GM21529 (cell line): ENCODE measurements around the gene PRKCD.

Experiments
- ATAC-seq: cut with Tn5 transposase; IDR thresholded peaks from one replicate; pipeline ENCODE4 v1.9.1; 2021; ENCODE audit not compliant: unreplicated experiment

The PRKCD gene

DNA sequence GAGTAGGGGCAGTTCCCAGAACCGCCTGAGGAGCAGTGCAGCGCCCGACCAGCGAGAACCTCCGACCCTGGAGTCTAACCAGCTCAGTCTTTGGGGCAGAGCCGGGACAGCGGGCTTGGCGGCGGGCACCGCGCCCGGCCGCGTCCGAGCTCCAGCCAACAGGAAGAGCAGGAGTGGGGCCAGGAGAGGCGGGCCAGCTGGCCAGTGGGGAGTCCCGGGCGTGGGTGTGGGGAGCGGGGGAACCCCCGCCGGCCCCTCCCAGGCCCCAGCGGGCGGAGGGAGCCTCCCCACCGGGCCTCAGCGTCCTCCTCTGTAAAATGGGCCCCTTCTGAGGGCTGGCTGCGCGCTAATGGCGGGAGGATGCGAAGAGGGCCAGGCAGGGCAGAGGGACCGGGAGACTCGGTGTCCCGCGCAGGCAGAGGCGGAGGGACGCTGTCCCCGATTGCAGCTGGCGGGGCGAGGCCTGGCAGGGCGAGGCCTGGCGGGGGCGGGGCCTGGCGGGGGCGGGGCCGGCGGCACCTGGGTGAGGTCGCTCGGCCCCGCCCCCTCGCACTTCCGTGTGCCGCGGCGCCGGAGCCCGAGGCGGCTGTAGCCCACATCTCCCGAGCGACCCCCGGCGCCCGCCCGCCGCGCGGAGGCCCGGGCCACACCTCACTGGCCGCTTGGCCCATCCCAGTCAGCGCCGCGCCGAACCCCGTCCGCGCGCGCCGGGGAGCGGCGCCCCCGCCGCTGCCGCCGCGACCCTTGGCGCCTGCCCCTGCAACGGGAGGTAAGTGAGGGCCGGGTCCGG, at the start of gene PRKCD:
Gene PRKCD (plus strand): TSS at position 550 of the 790 bp plus-strand sequence. CDS start 17,214 bp downstream, outside the sequence.
- peak; percentile 50 for ATAC-seq

DNA sequence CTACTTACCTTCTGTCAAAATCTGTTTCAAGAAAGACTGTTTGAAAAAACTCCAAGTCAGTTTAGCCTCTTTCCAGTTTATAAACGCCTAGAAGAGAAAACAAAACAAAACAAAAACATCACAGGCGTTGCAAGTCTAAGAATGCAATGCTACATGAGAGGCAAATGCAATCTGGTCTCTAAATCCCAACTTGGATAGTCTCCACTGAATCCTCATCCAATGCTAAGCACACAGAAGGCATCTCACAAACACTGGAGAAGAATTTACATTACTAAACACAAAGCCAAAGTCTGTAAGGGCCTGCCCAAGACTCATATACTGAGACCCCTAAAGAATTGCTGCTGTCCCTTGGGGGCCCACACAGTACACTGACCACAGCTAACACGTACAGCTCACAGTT, 49.2 kb upstream of the PRKCD start:
- no peak for ATAC-seq

DNA sequence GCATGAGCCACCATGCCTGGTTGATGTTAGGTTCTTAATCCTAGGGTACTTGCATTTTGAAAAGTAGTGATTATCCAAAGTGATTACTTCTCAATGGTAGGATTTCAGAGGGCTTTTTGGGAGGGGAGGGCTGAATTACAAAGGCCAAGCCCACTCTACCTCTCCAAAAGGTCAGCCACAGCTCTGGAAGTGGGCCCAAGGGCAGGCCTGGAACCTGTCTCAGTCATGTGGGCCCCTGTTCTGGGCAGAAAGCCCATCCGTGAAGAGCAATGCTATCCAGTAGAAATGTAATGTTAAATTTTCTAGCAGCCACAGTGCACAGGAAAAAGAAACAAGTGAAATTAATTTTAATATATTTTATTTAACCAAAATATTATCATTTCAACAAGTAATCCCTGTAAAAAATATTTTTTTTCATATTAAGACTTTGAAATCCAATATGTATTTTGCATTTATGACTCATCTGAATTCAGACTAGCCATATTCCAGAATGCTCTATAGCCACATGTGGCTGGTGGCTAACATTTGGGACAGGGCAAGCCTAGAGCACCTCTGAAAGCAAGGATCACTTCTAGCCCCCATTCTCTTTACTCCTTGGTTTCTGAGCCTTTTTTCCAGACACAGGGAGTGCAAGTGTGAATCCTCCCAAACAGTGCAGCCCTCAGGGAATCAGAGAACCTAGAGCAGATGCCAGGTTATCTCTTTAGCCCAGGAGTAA, 47.6 kb upstream of the PRKCD start:
- peak; percentile 10 for ATAC-seq

DNA sequence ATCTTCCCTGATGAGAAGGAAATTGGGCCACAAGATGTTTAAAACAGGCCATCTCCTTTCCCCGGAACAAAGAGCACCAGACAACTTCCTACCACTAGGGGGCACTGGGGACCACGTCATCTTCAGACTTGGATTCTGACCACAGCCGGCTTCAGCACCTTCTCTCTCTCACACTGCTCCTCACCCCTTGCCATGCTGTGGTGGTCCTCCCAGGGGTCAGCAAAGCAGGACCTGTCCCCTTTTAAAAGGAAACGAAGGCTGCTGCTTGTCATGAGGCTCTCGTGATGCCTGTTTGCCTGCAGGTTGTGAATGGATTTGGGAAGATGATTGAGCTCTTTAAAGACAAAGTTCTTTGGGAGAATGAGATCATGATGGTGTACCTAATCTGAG, 47.0 kb upstream of the PRKCD start:
- peak; percentile 80 for ATAC-seq

DNA sequence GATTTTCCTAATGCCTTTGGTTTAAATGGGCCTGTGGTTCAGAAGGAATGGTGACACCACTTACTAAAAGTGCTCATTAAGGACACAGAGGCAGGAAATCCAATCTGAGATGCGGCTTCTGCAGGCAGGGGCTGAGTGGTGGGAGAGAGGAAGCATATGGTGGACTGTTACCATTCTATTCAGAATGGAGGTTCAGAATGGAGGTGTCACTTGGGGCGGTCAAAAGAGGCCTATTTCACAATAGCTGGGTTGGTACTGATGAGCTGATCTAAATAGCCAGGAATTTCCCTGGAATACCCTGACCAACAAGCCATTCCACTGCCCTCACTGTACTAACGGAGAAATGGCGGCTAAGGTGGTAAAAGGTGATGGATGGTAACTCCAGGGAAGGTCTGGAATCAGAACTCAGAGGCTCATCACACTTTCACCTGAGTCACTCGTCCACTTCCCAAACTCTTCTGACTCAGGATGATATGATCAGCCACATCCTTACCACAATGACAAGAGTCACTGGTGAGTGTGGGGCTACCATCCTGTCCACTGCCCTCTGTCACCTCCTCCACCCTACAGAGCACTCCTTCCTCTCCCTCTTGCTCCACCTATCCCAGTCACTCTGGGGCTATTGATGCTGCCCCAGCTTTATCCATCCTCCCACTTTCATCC, 46.5 kb upstream of the PRKCD start:
- ATAC-seq, result no peak

DNA sequence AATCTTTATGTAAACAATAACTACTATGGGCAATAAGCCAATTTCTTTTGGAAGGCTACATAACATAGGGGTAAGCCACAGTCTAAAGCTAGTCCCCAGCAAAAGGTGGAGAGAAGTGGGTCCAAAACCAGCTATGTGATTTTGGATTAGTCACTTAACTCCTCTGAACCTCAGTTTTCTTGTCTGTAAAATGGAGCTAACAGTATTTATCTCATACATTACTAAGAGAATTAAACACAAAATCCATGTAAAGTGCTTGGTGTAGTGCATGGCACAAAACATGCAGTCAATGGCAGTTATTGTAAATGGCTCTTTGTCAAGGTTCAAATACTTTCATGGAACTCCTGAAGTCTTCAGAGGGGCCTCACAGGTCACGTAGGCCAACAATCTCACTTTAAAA, 44.1 kb upstream of the PRKCD start:
- ATAC-seq, result no peak

DNA sequence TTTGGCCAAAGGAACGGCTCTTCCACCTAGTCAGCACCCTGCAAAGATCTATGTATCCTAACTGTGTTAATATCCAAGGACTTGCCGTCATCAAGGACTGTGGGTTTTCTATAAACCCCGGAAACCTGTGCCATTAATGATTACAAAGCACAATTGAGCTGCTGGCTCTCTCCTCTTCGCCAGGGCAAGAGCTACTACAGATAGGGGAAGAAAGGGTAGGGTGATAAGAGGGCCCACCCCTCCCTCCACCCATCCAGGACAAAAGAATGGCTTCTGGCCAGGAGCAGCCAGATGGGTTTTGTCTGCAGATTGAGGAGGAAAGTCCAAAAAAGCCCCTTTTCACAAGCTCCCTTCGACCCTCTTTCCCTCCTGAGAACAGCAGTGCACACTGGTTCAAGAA, 40.7 kb upstream of the PRKCD start:
- no peak for ATAC-seq

DNA sequence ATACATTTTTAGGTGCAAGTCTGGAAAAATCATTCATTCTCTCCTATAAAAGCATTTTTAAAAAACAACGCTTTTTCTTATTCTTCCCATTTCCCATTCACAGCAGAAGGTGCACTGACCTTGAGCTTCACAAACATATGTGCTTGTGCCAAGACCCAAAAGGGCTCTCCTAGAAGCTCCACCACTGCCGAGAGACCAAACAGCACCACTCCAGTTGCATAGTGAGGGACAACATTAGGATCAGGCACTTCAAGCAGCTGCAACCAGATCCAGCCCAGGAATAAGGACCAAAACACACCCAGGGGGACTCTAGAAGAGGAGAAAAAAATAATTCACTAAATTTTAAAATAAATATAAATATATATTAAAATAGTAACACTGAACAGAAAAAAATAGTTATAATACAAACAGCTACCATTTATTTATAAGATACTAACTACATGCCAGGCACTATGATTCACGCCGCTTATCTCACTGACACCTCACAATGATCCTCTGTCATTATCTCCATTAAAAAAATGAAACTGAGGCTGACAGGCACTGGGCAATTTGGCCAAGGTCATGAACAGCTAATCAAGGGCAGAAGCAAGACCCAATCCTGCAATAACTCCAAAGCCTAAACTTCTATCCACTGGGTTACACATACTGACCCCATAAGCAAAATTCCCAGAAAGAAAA, 38.6 kb upstream of the PRKCD start:
- no peak for ATAC-seq

DNA sequence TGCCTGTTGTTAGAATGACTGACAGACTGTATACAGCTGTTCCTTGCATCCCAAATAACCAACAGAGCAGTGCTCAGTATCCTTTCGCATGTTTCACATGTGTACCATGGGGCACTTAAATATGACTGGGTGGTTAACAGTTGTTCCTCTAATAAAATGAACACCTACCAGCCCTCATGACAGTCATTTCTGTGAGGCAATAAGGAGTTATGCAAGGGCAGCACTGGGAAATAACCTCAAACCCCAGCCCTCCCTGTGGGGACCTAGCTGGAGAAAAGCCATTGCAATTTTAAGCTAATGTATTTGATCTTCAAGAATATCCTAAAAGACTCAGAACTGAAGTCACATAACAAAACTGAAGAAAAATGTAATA, 38.1 kb upstream of the PRKCD start:
- no peak for ATAC-seq

DNA sequence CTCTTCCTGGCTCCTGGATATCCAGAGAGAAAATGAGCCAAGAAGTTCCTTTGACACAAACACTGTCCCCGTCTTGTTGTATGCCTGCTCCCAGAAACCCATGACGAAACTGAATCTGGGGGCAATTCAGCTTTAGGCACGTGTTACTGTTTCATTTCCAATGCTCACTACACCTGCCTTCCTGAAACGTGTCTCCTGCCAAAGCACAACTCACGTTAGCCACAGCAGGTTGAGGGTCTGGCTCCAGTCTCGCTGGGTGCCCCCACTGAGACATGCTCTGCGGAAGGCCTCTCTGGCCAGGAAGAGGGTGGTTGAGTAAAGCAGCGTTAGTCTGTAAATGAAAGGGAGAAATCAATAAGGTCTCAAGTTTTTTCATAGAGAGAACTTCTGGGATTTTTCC, 37.5 kb upstream of the PRKCD start:
- ATAC-seq, result no peak

DNA sequence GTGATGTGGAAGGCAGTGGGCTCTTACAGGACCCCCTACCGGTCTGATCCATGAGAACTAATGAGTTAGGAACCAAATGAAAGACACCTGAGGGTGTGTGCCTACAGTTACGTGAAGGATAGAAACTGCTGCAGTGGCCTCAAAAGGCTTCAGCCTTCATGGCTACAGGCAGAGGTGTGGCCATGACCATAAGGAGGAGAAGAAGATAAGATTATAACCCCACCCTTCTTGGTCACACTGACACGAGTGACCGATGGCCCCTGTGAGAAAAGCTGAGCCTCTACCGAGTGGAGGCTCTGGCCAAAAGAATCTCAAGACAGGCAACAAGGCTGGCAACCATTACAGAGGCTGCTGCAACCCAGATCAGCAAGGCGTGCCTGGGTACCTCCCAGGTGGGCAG, 37.1 kb upstream of the PRKCD start:
- no peak for ATAC-seq

DNA sequence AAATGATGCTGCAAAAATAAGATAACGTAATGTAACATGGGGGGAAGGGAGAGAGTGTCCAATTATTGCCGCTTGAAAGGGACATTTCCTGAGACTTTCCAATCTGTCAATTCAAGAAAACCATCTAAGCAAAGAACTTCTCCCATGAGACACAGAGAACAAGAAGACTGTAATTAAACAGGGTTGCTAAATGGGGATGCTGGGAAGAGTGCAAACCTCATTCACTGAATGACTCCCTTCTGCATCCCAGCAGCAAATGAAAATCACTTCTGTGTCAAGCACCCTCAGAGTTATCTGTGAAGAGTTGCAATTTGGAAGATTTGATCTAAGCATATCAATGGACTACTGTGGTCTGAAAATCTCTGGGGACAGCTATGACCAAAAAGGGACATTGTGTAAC, 34.4 kb upstream of the PRKCD start:
- ATAC-seq, result no peak

DNA sequence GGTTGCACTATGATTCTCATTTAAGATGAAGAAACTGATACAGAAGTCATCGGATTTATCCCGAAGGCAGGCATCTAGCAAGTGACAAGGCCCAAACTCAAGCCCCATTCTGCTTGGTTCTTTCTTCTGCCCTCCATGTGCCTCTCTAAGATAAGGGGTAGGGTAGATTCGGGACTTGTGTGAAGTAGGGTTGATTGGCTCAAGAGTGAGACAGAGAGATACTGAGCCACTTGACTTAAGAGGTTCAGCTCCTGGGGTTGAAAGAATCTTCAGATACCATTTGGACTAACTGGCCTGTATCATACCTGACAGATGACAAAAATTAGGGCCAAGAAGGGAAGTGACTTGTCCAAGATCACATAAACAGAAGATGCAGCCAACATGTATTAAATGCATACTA, 31.7 kb upstream of the PRKCD start:
- ATAC-seq, result no peak

DNA sequence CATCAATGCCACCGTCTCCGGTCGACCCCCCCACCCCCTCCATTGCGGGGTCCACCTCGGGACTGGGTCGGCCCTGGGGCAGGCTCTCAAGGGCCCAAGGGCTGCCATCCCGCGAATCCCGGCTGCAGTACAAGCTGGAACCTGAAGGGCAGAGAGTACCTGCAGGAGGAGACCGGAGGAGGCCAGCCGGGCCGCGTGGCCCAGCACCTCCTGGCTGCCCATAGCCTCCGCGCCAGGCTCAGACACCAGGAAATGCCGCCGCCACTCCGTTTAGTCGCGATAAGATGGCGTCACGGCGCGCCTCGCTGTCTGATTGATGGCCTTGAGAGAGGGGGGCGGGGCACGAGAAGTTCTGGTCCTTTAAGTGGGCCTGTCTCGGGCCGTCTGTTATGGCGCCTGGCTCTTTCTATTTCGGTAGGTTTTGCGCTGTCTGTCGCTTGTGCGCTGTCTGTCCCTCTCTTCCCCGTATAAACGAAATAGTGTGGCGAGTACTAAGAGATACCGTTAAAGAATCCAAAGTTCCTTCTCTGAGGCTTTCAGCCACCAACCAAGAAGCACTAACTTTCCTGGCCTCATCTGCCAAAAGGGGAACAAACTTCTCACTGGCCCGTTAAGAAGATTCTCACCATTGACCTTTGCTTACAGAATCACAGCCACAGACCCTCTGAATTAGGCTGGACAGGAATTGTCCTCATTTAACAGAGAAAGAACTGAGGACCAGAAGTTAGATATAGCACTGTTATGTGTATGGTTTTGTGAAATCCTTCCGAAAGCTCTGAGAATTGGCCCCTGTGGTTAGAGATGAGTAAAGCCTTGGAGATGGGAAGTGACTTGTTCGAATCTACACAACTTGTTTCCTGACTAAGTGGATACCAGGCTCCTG, 30.6 kb upstream of the PRKCD start, which contains the start of gene RFT1:
Gene RFT1 (minus strand): TSS at position 257 of the 883 bp plus-strand sequence. CDS start 35 bp downstream, at position 222.
- peak; percentile 86 for ATAC-seq

DNA sequence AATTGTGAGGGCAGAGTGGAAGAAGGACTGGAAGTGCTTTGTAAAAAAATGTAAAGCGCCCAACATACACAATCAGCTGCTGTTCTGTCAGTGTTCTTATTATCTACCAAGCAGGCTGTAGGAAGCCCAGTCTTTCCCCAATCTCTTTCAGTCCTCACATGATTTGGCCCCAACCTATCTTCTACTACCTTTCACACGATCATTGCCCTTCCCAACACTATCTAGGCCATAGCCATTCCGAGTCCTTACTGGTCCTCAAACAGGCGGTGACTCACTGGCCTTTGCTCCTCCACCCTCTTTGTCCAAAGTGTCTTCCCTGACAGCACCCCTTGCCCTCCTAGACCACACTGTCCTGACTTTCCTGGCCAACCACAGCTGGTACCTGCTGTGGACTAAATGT, 29.9 kb upstream of the PRKCD start:
- no peak for ATAC-seq

DNA sequence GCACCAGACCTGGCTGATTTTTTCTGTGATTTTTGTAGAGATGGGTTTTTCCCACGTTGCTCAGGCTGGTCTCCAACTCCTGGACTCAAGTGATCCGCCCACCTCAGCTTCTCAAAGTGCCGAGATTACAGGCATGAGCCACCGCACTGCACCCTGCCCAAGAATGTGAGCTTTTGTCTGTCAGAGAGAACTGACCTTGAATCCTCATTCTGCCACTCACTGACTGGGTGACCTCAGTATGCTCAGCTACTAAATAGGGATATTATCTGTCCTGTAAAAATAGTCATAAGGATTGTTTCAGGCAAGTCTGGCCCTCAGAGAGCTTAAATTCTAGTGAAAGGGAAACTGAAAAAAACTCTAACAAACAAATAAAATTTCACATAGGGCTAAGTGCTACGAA, 28.7 kb upstream of the PRKCD start:
- no peak for ATAC-seq

DNA sequence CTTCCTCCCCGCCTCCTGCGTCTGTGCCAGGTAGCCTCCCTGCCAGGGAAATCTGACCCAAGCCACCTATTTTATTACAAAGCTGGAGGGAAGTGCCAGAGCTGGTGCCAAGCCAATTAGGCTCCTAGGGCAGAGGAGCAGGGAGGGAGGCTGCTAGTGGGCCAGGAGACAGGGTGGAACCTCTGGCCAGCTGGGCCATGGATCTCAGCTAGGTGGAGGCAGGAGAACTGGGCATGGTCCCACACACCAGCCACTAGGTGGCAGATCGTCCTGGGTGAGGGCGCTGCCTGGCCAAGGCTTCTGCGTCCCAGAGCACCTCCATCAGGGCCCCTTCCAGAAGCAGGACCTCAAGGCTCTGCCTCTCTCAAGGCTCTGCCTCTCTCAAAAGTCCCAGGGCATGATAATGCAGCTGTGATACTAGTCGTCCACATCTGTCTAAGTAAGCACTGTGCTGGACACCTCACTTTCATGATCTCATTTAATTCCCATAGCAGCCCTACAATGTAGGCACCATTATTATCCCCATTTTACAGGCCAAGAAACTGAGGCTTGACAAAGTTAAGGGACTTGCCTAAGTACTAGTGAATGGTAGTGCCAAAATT, 26.3 kb upstream of the PRKCD start:
- ATAC-seq, result peak; percentile 60

DNA sequence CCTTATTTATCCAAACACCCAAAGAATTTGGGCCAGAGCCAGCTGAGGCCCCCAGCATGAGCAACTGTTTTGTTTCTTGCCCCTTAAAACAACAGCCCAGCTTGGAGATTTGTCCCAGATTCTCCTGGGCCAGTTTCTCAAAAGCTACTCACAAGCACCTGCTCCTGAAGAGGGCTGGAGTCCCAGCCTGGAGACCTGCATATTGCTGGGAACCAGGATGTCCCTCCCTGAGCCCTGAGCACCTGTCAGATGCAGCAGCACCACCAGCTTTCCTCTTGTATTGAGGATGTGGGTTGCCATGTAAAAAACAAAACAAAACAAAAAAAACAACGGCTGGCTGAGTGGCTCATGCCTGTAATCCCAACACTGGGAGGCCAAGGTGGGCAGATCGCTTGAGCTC, 23.8 kb upstream of the PRKCD start:
- ATAC-seq, result no peak

DNA sequence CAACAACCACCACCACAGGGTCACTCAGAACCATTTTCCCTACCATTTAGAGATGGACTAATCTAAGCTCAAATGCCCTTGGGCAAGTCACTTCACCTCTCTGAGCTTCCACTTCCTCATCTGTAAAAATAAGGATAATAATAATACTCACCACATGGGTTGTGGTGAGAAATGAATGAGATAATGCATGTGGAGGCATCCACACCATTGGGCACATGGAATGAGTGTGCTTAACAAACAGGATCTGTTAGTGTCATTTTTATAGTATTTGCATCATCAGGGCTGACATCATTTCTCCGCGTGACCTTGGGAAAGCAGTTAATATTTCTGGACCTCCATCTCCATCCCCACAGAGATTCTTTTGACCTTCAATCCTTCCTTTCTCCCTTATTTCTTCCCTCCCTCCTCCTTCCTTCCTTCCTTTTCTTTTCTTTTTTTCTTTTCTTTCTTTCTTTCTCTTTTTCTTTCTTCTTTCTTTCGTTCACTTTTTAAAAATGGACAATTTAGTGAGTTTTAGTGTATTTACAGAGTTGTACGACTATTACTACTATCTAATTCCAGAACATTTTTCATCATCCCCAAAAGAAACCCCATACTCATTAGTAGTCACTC, 23.1 kb upstream of the PRKCD start:
- ATAC-seq, result no peak
